Mesenteric fat pad (tissue), 1 donor: ENCODE measurements around the gene USP32. TPM values are rescaled to one million over a fixed set of nuclear protein-coding genes. Genes with fewer than 3 reads are reported as not detected.

Experiments used
- DNase-seq: peaks from one replicate; pipeline ENCODE4 v3.0.0-alpha.2; 2020; ENCODE audit warnings: low spot score
- total RNA-seq: library from RNA; stranded (reverse); fragmentation: NEBNext Ultra II Directional; extraction: Animal tissue kit (Norgen Biotek cat#: 25700); gene quantifications from one replicate; pipeline ENCODE4 v1.2.1, GENCODE V29; 2021
- donor health status: DM: yes; HTN: yes; CAD: no.

USP32 gene
- total RNA-seq, 1 donor from 2014 or later: 69.6 TPM

DNA sequence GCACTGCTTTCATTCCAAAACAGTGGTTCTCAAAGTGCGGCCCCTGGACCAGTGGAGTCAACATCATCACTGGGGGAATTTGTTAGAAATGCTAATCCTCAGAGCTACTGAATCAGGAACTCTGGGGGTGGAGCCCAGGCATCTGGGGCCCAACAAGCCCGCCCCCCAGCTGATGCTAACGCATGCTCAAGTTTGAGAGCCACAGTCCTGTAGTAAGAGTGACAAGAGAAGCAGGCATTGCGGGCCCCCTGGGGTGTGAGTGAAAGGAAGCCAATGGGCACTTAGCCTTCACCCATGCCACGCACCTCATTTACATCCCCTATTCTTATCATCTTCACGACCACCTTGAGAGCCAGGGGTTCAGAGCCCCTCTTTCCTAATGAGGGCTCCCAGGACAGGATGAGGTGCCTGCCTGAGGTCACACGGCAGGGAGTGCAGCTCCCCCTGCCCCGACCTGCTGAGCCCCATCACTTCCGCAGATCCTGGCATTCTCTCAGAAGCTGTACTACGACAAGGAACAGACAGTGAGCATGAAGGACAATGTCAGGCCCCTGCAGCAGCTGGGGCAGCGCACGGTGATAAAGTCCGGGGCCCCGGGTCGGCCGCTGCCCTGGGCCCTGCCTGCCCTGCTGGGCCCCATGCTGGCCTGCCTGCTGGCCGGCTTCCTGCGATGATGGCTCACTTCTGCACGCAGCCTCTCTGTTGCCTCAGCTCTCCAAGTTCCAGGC is 233.0 kb downstream of the USP32 start:
- DNase-seq: no peak

DNA sequence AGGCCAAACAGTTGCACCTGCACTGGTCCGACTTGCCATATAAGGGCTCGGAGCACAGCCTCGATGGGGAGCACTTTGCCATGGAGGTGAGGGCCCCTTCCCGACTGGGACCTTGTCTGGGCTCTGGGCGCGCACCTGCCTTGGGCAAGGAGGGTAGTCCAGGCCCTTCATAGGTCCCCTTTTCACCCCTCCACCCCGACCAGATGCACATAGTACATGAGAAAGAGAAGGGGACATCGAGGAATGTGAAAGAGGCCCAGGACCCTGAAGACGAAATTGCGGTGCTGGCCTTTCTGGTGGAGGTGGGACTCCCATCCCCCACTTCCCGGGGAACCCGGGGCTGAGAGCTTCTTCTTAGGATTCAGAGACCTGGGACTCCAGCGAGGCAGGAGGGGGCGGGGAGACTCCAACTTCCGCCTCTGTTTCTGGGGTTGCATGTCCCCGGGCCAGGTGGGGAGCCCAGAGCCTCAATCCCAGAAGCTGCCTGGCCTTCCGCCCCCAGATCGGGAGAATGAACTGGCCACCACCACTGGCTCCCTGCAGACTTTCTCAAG is 234.4 kb downstream of the USP32 start:
- no peak for DNase-seq

DNA sequence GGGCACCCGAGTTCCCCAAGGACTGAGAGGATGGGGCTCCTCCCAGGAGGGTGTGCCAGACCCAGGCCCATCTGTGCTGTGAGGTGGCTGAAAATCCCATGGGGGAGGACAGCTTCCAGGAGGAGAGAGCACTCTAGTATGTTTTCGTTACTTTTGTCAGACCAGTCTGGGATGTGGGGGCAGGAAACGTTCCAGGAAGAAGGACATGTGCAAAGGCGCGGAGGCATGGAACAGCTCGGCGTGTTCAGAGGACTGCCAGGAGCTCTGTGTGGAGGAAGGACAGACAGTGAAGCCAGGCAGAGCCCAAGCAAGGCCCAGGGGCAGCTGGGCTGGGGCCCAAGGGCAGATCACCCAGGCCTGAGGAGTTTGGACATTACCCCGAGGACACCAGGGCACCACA is 235.2 kb downstream of the USP32 start:
- no peak for DNase-seq

DNA sequence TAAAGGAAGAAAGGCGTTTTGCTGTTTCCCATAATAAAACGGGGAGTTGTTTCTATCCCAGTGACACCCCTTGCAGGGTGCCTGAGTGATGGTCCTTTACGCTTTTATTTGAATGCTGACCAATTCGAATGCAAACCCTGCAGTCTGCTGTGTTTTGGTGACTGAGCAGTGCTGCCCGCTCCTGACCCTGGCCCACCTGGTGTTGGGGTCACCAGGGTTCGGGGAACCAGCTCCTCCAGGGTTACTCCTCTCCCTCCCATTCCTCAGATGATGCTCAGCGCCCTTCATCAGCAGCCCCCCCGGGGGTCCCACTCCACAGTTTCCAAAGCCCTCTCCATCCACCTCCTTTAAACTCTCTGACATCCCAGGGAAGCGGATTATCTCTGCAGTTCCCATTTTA is 236.1 kb downstream of the USP32 start:
- DNase-seq: no peak

GRCh38 chr17:60155427-60155814 is 236.5 kb downstream of the USP32 start:
- no peak for DNase-seq

DNA sequence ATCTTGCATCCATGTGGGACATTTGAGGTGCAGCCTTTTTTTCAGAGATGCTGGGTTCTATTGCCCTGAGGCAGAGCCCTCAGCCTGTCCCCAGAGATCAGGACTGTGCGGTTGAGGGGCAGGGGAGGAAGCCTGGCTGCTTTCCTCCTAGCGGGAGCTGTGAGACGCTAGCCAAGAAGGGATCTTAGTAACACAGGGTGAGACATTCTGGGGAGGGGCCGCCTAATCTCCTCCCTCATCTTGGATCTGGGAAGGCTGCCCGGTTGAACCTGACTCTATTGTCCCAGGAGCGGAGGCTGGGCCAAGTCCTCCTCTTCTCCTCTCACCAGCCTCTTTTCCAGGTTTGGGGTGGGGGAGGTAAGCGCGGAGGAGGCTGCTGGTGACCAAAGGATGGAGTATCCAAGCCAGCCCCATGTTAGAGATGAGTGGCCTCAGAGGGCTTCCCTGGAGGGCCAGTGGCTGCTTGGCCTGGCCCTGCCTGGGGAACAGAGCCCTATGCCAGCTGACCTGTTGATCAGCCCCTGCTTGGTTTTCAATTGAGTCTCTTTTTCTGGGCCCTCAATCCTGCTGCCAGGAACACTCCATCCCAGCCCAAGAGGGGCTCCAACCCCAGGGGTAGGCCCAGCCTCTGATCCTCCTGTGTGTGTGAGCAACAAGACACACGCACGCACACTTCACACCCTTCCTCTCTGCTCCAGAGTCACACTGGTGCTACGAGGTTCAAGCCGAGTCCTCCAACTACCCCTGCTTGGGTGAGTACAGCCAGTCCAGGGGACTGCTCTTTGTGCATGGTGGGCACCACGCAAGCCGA is 237.1 kb downstream of the USP32 start:
- DNase-seq: no peak

- DNase-seq: no peak
Measured at GRCh38 chr17:60153606-60154390, 238.1 kb downstream of the USP32 start.

DNA sequence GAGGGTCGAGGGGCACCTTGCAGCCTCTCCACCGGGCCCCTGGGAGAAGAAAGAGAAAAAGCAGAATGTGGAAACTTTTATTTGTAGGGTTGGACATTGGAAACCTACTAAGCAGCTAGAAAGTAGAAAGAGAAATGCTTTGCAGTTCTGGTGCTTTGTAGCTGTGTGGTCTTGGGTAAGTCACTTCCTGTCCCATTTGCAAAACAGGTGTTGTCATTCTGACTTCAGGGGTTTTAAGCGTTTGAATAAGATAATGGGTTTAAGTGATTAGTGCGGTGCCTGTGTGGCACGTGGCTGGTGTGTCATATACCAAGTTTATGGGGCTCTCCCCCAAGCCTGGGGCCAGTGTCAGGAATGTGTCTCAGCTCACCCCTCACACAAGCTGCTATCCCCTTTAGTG is 240.6 kb downstream of the USP32 start:
- no peak for DNase-seq

DNA sequence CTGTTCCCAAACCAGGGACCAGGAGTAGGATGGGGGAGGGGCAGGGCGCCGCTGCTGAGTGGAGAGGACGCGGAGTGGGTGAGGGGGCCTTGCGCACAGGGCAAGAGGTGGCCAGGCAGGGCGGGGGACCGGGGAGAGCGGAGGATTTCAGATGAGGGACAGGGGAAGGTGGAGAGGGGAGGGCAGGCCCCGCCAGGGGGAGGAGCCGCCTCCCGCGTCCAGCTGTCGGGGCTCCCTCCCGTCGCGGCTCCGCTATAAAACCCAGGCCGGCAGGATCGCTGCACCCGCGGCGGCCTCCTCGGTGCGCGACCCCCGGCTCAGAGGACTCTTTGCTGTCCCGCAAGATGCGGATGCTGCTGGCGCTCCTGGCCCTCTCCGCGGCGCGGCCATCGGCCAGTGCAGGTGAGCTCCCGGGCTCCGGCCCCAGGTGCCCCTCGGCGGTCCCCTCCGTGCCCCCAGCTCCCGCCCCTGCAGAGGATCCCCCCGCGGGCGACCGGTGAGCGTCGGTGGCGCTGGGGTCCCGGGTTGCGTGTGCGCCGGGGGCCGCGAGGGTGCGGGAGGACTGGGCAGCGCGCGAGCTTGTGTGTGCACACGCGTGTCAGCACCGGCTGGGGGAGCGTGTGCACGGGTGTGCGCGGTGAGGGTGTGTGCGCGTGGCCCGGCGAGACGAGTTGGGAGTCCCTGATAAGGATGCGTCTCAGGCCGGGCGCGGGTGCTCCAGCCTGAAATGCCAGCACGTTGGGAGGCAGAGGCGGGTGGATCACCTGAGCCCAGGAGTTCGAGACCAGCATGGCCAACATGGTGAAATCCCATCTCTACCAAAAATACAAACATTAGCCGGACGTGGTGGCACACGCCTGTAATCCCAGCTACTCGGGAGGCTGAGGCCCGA is 242.0 kb downstream of the USP32 start, which contains the start of gene CA4:
Gene CA4 (plus strand): TSS at position 283 of the 892 bp plus-strand sequence. CDS start 62 bp downstream, at position 345.
- DNase-seq: no peak

GRCh38 chr17:60148373-60148772 is 243.6 kb downstream of the USP32 start:
- DNase-seq: no peak

DNA sequence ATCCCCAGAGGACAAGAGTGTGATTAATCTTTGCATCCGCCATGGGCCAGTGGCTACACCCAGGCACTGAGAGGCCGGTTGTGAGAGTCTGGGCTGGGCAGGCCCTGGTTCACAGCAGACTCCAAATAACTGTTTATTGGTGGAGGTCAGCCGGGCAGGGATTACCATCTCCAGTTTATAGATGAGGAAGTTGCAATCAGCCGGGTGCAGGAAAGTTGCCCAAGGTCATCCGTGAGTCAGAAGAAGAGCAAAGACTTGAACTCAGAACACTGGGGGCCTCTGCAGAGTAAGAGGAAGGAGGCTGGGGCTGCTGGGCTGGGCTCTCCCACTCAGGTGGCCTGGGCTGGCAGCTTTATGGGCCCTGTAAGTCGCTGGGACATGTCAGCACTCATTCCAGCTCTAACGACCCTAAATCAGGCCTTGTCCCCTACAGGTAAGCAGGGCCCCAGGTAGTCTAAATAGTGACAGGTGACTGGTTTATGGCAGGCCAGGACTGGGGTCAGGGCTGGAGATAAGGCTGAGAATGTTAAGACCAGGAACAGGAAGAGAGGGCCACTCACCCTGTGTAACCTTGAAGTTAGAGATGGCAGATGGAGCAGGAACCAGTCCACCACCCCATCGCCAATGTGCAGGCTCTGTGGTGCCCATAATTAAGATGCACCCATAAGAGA is 244.2 kb downstream of the USP32 start:
- DNase-seq: no peak

- no peak for DNase-seq
Measured at GRCh38 chr17:60146206-60146605, 245.7 kb downstream of the USP32 start.

DNA sequence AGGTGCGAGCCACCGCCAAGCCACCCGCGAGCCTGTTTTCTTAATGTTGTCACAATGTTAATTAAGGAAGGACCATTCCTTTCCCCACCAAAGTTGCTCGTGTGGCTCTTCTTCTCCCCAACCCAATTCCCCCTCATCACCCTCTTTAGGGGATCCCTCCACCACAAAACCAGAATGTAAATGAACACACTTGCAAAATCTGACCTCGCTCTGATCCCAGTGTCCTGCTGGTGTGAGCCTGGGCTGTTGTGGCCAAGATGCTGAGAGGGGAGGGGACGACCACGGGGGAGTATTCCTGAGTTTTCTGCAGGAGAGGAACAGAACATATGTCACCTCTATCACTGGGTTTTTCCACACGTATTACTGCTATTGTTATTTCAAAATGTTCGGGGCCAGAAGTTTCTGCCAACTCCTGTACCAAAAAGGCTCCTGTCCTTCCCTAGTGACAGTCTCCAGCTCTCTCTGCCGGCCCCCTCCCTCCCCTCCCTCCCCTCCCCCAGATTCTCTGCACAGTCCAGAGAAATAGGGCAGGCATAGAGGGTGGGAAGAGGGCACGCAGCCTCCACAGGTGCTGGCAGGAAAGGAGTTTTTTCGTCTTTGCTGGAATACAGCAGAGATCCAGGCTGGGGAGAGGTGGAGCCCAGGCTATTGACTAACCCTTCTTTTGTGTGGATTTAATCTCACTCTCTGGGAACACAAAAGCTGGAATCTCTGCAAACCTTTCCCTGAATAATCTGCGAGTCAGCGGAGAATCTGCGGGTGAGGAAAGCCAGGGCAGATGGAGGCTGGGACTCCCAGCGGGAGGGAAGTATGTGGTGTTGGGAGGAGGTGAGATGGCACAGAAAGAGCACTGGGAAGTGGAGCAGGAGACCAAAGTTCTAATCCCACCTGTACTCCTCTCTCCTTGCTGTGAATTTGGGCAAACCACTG is 246.7 kb downstream of the USP32 start:
- no peak for DNase-seq

DNA sequence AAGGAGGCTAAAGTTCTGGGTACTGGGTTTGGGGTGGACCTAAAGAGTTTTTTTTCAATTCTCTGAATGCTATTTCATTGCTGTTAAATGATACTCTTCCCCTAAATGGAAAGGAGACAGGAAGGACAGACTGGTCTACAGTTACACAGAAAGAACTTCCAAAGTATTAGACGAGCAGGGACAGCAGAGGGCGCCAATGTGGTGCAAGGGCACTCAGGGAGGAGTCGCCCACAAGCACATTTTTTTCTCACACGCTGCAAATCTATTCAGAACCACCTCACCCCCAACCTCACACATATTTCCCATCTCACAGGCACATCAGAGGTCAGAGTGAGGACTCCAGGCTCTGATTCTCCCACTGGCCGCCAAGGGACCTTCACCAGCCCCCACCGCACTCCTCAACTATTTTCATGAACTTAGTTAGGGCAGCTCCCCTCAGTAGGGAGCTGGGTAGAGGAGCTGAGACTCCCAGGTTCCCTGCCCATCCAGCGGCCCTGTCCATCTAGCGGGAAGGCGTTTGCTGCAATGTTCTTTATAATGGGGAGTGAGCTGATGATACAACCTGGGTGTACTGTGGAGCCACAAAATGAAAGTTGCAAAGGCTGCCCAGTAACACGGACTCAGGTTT is 248.9 kb downstream of the USP32 start:
- DNase-seq: no peak

- no peak for DNase-seq
Measured at GRCh38 chr17:60141111-60142018, 250.6 kb downstream of the USP32 start.

GRCh38 chr17:60139438-60140285 is 252.3 kb downstream of the USP32 start:
- DNase-seq: no peak
